OCI-M2 (cell line): ENCODE measurements around the gene COL17A1.

Experiments used
- DNase-seq: peaks from one replicate; lab custom pipeline; 2025; ENCODE audit not compliant: unreplicated experiment; lab: John Stamatoyannopoulos, UW

COL17A1 gene

DNA sequence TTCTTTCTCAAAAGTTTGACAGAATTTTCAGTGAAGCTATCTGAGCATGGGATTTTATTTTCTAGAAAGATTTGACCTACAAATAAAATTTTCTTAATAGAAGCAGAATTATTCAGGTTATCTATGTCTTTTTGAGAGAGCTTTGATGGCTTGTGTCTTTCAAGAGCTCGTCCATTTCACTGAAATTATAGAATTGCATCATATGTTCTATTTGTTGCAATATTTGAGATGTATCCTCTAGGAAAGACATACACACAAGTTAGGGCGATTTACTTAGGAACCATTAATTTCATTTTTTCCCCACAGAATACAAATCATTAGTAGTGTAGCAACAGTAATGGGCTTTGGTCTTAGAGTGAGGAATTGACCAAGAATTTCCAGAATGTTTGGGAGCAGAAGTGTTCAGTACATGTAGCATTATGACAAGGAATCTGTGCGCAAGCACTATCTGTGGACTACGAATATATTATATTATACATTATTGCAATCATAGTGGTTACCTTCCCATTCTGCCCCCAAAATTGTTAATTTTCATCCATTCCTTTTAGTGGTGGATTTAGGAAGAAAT, 12.8 kb upstream of the COL17A1 start:
- DNase-seq, result no peak

DNA sequence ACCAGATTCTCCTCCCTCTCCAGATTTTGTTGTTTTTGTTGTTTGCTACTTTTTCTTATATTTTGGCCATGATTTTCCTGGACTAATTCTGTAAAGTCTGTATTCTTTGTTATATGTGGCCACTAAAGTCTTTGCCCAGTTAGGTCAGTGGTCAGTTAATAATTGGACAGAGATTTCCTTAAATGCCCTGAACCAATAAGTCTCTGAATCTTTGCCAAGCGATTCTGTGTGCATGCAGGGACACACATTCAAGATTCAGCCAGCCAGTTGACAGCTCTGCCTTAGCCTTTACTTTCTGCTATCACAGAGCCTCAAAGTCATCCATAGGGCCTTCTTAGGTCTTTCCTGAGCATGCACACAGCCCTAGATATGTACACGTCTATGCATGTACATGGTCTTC, 11.0 kb upstream of the COL17A1 start:
- DNase-seq, result no peak

DNA sequence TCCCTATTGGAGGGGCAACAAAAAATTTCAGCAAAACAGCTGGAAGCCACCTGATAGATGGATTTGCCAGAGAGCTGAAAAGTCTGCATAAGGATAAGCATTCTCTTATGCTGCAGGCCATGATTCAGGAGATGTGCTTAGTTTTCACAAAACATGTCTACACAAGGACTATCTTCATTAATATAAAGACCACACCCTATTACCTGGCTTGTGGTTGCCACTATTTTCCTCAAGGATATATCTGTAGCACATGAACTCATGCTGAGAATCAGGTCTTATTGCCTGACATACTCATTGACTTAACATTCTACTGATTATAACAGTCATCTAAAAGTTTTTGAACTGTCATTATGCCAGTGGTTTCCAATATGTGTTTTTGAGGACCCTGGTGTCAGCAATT, 7.1 kb upstream of the COL17A1 start:
- DNase-seq, result no peak

DNA sequence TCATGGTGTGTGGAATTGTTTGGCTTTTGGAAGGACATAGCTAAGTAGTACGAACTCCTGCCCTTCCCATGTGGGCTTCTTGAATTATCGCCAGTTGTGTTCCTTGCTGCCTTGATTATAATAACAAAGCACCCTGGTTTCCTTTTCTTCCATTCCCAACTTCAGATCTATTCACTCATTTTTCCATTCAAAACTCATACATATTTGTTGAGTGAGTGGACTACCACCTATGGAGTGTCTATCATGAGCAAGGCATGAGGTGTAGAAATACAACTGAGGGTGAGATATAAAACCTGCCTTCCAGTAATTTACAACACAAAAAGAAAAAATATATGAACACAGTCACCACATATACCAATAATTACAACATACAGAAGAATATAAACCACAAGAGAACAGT, 4.9 kb upstream of the COL17A1 start:
- no peak for DNase-seq

DNA sequence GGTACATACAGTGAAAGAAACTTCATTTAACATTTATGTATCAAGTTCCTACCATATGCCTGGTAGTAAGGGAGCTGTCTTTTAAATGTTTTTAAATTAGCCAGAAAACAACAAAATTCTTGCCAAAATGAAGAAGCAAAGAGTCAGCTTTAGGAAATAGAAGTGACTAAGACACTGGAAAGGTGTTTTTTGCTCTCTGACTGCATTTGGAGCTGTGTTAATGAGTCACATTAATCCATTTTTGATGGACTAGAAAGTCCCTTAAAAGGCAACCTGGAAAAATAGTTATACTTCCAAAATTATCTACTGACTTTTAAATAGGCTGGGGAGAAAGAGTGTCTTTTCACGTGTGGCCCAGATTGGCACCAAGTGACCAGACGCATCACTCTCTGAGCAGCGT, 3.9 kb upstream of the COL17A1 start:
- DNase-seq, result no peak

DNA sequence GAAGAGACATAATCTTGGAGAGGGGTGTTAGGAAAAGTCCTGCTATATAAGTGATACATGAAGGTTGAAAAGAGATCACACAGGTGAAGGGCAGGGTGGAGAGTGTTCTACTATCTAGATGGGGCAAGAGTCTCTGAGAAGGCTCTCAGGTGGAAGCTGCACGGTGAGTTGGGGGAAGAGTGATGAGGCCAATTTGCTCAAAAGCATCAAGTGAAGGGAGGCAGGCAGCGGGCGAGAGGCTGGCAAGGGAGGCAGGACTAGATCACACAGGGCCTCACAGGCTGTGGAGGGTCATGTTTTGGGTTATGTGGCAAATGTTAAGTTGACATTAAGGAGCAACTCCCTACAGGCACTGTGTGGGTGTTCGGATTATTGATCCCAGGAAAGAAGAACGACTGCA, 2.6 kb upstream of the COL17A1 start:
- no peak for DNase-seq

DNA sequence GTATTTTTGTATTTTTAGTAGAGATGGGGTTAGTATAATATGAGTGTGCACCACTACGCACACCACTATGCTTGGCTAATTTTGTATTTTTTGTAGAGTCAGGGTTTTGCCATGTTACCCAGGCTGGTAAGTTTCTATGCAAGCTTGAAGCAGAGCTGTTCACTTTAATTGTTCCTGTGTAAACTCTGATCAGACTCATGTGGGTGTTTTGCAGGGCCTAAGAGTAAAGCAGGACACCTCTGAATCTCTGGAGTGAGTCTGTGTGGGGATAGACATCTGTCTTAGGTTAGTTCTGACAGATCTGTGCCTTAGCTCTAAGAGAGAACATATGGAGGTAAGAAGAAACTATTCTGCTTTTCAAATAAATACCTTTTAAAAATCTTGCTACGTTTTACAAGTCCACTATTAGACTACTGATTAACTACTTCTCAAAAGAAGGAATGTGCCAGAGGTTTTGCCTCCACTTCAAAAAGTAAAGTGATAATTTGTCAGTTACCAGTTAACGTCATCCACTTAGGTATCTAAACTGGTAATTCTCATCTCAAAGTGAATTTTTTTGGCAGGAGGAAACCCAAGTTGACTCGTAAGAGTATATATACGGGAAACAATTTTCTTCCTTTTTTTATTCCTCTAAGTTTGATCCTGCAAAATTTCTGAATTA, 1.1 kb downstream of the COL17A1 start:
- DNase-seq, result no peak

DNA sequence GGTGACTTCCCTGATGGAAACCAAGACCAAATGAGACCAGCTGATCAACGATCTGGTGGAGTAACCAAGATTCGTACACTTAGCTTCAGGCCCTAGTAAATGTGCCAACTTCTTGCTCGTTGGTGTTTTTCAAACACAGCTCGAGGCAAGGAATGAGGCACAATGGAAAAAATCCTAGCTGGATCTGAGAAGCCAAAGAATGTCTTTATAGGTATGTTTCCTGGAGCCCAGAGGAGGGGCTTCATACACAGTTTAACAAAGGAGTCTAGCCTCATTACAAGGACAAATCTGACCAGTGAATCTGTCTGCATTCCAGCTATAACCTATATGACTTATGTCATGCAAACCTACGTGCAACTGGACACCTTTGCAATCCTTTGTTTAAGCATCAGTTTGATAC, 3.7 kb downstream of the COL17A1 start:
- no peak for DNase-seq

DNA sequence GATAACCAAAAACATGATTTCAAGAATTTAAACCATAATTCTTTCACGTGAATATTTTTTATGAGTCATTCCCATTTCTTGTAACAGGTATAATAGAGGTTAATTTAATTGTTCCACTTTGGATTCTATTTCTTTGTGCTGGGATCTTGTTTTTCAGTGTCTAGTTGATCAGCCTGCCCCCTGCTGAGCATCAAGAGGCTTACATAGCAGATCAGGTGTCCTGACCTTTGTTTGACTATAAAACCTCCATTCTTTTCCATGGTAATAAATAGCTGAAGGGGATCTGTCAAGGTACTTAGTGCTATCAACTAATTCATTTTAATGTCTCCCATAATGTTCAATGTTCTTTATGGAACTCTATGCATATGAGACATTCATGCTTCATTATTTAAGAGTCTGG, 4.9 kb downstream of the COL17A1 start:
- no peak for DNase-seq

DNA sequence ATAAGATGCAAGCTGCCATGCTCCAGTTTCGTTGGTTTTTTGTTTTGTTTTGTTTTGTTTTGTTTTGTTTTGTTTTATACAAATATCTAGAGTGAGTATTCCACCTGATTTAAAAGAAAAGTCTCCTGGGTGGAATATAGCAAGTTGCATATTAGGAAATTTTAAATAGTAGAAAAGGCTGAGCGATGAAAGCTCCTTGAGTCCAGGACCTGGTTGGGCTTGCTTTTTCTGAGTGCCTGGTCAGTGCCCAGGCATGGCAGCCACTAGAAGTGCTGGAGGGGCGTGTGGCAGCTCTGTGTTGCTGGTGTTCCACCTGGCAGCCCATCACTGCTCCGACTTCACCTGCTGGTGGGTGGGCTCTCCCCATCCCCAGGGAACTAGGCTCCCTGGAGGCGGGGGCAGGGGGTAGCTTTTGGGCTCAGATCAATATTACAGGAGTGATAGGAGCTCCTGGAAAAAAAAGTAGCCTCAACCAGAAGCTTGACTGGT, 8.0 kb downstream of the COL17A1 start:
- no peak for DNase-seq

DNA sequence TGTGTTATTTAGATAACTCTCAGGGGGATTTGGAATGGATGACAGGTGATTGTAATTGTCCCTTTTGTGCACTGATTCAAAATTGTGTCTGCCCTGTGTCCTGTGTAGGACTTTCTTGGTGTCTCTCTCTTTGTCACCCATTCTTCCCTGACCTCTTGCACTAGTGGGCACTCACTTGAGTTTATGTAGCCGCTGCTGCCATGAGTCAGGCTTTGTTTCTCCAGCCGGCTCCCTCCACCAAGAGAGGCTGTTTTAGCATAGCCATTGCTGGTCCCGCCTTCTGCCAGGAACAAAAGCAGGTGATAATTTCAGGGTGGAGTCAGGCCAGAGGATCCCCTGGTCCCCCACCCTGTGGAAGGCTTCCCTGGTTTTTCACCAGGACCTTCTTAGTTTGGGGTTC, 8.4 kb downstream of the COL17A1 start:
- DNase-seq, result no peak

DNA sequence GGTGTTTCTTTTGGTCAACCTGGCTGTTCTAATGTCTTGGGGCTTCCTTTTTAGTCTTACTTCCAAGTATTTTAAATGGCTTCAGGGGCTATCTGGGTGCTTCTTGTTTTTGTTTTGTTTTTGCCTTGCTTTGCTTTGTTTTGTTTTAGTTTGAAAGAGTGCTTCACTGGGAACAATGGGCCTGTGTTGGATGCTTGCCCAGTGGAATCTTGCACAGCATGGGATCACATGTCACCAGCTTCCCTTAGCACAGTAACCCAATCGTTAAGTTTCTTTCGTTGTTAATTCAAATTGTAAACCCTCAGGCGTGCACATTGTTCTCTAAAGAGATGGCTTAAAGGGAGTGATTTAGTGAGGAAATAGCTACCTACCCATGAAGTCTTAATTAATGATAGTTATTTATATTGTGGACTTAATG, 8.9 kb downstream of the COL17A1 start:
- no peak for DNase-seq

DNA sequence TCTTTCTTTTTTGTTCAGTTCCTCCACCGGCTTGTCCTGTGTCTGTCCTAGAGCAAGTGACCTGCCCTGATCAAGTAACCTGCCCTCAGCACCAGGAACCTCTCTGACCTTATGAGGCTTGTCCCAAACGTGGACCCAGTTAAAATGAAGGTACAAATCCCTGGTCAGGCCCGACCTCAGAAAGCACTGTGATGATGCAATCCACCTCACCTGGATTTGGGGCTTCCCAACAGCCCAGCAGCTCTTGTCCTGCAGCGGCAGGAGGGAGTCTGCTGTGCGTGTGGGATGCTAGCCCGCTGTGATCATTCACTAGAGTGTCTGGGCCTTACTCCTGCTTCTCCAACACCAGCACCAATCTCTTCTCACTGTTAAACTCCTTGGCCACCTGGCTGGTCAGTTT, 11.2 kb downstream of the COL17A1 start:
- no peak for DNase-seq

DNA sequence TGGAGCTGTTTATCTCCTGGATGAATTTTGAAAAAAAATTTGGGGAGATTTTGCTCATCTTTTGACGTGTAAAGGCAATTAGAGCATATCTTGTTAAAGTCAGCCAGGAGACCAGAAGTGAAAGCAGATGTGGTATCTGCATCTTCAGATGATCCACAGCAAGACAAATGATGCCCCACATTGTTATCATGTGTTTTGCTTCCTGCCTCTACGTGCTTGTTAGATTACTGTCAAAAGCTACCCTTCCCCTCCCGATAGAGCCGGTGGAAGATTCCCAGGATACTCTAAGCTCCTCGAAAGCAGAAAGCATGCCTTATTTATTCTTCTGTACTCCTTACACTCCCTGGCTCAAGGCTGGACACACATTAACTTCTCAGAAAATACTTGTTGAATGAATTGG, 12.9 kb downstream of the COL17A1 start:
- no peak for DNase-seq

DNA sequence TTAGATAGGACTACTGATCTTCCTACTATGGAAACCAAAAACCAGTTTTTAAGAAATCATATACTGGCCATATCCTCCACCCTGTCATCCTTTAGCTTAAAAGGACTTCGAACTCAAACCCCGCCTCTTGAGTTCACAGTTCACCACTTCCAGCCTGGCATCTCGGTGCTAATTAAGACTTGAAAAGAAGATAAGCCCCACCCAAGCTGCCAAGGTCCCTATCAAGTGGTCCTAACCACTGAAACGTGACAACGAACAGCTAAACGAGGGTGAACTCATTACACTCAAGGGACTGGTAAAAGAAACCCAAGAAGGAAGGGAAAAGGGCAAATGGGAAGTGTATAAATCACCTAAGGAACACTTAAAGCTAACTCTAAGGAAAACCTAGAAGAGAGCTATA, 16.1 kb downstream of the COL17A1 start:
- no peak for DNase-seq

DNA sequence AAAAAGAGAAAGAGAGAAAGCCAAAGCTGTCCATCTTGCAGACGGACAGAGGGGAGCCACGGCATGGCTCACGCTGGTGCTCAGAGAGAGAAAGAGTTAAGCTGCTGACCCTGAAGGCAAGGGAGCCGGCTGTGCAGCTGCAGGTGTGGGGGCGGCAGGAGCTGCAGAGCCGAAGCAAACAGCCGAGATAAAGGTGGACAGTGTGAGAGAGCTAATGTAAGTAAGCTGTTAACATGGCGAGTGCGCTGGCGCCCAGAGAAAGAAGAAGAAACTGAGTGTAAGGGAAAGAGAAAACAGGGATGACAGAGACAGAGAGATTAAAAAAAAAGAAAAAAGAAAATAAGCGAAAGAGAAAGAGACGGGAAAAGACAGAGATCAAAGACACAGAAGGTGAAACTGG, 18.2 kb downstream of the COL17A1 start:
- DNase-seq, result no peak

DNA sequence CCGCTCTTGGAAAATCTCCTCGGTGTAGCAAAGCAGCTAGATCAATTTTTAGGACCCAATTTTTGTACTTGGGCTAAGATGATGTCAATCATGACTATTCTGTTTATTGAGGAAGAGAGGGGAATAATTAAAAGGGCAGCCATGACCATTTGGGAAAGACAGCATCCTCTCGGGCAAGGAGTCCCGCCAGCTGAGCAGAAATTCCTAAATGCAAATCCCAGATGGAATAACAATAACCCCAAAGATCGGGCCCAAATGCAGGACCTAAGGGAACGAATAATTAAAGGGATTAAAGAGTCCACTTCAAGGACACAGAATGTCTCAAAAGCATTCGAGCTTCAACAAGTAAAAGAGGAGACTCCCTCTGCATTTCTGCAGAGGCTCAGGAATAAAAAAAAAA, 18.7 kb downstream of the COL17A1 start:
- no peak for DNase-seq

DNA sequence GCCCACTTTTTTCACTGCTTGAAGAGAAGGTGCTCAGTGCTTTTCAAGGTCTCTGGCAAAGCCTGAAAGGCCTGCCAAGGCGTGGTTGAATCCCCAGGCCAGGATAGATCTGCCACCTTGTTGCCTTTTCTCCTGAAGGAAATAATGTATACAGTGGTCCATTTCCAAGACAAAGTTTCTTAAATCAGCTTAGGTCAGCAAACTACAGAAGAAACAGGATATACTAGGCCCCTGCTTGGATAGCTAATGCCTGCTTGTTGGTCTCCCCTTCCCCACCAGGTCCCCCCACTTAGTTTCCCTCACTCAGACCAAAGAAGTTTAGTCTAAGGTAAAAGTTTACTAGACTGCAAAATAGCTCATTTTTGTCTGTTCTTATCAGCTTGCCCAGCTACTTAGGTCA, 19.9 kb downstream of the COL17A1 start:
- no peak for DNase-seq

DNA sequence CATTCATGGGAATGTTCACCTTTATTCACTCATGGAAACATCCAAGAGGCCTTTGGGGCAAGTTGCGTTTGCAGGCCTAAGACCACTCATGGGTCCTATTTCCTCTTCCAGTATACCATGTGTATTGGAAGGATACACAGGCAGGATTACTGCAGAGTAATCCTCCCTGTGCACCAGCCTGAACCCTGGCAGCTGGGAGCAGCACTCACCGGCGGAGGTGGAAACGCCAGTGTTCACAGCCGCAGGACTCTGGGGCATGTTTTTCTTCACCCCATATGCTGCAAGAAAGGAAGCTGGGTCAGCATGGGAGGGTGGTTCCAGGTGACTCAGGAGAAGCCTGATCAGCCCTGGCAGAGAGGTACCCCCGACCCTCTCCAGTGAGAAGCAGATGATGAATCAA, 24.5 kb downstream of the COL17A1 start:
- no peak for DNase-seq

DNA sequence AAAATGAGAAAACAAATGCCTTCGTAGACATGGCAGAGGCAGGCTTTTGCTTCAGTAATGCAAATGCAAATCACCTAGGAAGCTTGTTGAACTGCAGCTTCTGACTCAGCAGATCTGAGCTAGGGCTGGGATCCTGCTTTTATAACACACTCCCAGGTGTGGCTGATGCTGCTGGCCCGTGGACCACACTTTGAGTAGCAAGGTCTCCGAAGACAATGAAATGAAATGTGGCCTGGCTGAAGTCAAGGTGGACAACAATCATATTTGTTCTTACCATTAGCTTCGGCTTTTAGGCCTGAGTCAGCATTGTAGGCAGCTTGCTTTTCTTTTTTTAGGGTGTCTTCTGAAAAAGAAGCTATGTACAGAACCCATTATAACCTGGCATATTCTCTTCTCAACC, 26.3 kb downstream of the COL17A1 start:
- DNase-seq, result no peak

DNA sequence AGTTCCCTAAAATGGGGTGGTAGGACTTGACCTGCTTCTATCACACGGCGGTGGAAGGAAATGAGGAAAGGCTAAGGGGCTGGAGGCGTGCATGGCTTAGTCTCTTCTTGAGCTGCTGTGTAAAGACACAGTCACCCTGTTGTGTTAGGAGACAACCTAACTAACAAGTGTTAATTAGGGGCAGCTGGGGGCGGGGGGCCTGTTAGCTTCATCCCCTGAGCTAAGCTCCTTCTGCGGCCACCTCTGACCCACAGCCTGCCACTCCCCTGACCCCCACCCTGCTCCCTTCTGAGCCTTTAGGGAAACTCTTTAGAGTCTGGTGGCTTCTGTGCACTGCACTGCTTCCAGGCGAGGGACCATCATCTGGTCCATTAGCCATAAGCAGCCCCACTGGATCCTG, 28.0 kb downstream of the COL17A1 start:
- no peak for DNase-seq

DNA sequence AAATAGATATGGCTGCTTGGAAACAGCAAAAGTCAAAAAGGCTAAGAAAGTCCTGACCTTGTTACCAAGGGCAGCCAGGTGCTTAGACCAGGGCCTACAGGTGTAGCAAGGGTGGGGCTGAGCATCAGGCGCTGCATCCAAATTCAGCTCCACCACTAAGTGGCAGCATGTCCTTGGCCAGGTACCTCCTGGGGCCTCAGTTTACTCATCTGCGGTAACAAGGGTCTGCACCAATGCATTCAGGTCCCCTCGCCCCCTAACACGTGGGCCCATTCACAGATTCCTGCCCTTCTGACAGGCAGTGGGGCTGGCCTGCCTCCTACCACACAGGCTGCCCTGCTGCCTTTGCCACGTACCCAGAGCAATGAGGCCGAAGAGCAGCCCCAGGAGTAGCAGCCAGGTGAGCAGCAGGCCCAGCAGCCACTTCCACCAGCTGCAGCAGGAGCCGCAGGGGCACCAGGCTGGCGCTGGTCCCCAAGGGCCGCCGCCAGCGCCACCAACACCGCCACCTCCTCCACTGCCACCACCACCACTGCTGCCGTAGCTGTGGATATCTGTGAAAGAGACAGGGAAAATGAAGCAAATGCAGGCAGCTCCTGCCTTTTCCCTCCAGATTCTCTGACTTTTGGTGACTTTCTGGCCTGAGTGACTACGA, 28.9 kb downstream of the COL17A1 start:
- DNase-seq, result no peak

DNA sequence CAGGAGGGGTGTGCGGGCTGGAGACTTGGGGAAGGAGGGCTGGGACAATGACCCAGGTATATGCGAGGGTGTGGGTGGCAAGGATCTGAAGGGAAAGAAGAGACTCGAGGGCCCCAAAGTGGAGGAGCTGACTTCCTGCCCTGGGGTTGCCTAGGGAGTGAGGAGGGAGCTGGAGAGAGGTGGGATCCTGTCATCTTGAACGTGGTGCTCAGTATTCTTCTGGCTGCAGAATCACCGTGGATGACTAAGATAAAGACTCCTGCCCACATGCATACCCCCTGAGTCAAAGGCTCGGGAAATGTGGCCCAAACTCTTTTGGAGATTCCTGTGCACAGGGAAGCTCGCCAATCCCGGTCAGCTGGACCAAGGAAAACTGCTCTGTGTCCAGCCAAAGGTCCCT, 31.2 kb downstream of the COL17A1 start:
- DNase-seq, result no peak
